ENCODE measurements around the gene PITPNC1.
"Not testable (repeated sequence)": the region's sequence is repeated elsewhere in the genome, so short reads cannot be mapped to it uniquely, and the experiment has no call there.

PITPNC1 gene

GRCh38 chr17:67376737-67377487 is at the start of gene PITPNC1:
Gene PITPNC1 (plus strand): TSS chr17:67377281.
- peak; percentile 77 for DNase-seq

GRCh38 chr17:67328026-67328425 is 49.1 kb upstream of the PITPNC1 start:
- DNase-seq = no peak

- not testable (repeated sequence) for DNase-seq
Observed at GRCh38 chr17:67331381-67332161, 45.5 kb upstream of the PITPNC1 start.

- not testable (repeated sequence) for DNase-seq
Observed at GRCh38 chr17:67332162-67332508, 44.9 kb upstream of the PITPNC1 start.

- no peak for DNase-seq
Observed at GRCh38 chr17:67335245-67335835, 41.7 kb upstream of the PITPNC1 start.

- DNase-seq = no peak
Observed at GRCh38 chr17:67336859-67337258, 40.2 kb upstream of the PITPNC1 start.

- DNase-seq = not testable (repeated sequence)
Observed at GRCh38 chr17:67338353-67338752, 38.7 kb upstream of the PITPNC1 start.

GRCh38 chr17:67343237-67343636 is 33.8 kb upstream of the PITPNC1 start:
- DNase-seq = no peak

- no peak for DNase-seq
Observed at GRCh38 chr17:67347826-67348225, 29.3 kb upstream of the PITPNC1 start.

GRCh38 chr17:67349420-67349819 is 27.7 kb upstream of the PITPNC1 start:
- no peak for DNase-seq

- DNase-seq = no peak
Observed at GRCh38 chr17:67353161-67353560, 23.9 kb upstream of the PITPNC1 start.

GRCh38 chr17:67353929-67354574 is 23.0 kb upstream of the PITPNC1 start:
- DNase-seq = no peak

- no peak for DNase-seq
Observed at GRCh38 chr17:67358612-67359011, 18.5 kb upstream of the PITPNC1 start.

- no peak for DNase-seq
Observed at GRCh38 chr17:67359960-67360791, 16.9 kb upstream of the PITPNC1 start.

GRCh38 chr17:67360880-67361279 is 16.2 kb upstream of the PITPNC1 start:
- DNase-seq = no peak

- DNase-seq = no peak
Observed at GRCh38 chr17:67362173-67362572, 14.9 kb upstream of the PITPNC1 start.

- no peak for DNase-seq
Observed at GRCh38 chr17:67364847-67365737, 12.0 kb upstream of the PITPNC1 start.

GRCh38 chr17:67365738-67366192 is 11.3 kb upstream of the PITPNC1 start:
- no peak for DNase-seq

GRCh38 chr17:67366193-67367157 is 10.6 kb upstream of the PITPNC1 start, which contains the start of gene PSMD12:
Gene PSMD12 (minus strand): TSS chr17:67366577. CDS start chr17:67366519, 58 bp downstream.
- peak; percentile 91 for DNase-seq

- no peak for DNase-seq
Observed at GRCh38 chr17:67369676-67370075, 7.4 kb upstream of the PITPNC1 start.

Measured in T1000 (cell line).